Measurements from ENCODE around the gene BHLHE41.

The BHLHE41 gene

DNA sequence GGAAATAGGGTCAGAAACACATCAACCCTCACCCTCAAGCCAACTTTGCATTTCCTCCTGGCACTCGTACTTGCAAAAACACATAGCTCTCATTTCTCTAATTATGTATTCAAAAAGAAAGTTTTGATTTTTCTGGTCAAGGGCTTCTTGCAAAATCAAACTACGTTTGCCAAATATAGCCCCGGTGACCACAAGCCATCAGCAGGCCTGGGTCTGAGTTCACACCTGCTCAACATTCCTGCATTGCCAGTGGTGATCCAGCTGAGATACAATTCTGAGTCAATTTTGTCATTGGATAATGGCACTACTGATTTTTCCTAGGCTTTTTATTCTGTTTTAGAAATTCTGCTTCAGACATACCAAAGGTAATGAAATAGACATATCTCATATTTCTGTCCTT, 10.7 kb upstream of the BHLHE41 start:
- H3K27ac ChIP-seq = no peak overlapping the region
- no peak for DNase-seq (ENCODE audit: low read depth, low spot score)

- DNase-seq (ENCODE audit: low read depth, low spot score) = no peak
- no peak overlapping the region for H3K27ac ChIP-seq
Observed at GRCh38 chr12:26135010-26135420, 10.2 kb upstream of the BHLHE41 start.

DNA sequence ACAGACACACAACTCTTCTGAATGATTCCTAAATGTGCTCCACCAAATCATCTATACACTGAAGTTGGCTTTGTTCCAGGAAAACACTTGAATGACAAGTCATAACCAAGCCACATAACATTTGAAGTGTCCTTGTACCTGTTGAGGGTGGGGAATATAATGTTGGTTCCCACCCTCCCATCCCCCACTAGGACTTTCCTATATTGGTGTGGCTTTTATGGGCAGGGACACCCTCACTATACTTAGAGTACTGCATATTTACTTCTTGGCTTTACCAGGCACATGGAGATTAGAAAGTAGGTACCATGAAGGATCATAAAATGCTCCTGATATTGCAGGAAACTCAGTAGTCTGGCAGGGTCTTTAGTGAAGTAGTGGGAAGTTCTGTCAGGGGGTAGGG, 9.7 kb upstream of the BHLHE41 start:
- H3K27ac ChIP-seq = no peak overlapping the region
- no peak for DNase-seq (ENCODE audit: low read depth, low spot score)

GRCh38 chr12:26133521-26133920, 8.7 kb upstream of the BHLHE41 start:
- no peak for DNase-seq (ENCODE audit: low read depth, low spot score)
- no peak overlapping the region for H3K27ac ChIP-seq

DNA sequence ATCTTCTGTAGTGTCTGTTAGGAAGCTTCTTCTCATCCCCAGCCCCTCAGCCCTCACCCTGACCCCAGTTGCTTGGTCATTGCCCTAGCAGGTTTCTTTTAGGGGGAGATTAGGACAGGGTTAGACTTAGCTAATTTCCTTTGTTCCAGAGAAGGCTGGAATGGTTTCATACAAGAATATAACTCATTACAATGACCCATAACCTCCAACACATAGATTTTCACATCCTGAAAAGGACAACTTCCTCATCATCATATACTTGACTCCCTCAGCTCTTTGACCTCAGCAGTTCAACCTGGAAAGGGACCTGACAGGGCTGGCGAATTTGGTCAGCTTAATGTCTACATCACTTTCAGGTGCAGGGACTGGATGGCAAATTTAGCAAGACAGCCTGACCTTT, 8.0 kb upstream of the BHLHE41 start:
- no peak for DNase-seq (ENCODE audit: low read depth, low spot score)
- H3K27ac ChIP-seq = no peak overlapping the region

GRCh38 chr12:26131936-26132335, 7.1 kb upstream of the BHLHE41 start:
- no peak overlapping the region for H3K27ac ChIP-seq
- DNase-seq (ENCODE audit: low read depth, low spot score) = no peak

- H3K27ac ChIP-seq = no peak overlapping the region
- no peak for DNase-seq (ENCODE audit: low read depth, low spot score)
Observed at GRCh38 chr12:26130728-26131127, 5.9 kb upstream of the BHLHE41 start.

DNA sequence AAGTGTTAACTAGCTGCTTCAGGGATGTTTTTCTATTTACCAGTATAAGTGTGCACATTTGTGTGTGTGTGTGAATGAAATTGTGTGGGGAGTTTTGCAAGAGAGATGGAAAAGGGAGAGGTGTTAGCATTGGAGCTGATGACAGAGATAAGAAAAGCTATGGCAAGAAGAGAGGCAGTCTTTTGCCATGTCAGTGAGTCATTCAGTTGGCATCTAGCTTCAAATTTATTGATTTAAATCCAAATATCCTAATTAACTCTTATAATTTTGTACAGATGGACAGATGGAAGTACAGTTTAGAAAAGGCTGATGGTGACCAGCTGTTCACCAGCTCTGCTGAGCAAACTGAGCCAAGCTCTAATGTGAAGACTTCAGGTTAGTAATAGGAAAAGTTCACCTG, 3.3 kb upstream of the BHLHE41 start:
- DNase-seq (ENCODE audit: low read depth, low spot score) = no peak

DNA sequence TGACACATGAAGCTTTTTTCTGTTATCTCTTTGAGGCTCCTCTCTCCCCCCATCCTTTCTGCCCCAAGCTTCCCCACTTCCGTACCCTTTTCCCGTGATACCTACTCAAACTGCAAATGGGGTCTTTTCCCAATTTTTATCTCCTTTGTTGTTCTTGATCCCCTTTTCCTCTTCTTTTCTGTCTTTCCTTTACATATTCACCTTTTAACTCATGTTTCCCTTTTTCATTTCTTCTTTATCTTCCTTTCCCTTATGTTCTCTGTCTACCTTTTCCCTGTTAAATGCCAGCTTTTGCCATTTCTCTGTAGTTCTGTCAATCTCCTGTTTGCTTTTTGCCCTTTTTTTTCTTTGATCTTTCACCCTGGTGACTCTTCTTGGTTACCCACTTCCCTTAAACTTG, 2.6 kb upstream of the BHLHE41 start:
- DNase-seq (ENCODE audit: low read depth, low spot score) = no peak
- H3K27ac ChIP-seq = no peak overlapping the region

More for the DNA sequence above, 3.3 kb upstream of the BHLHE41 start:
- no peak overlapping the region for H3K27ac ChIP-seq

DNA sequence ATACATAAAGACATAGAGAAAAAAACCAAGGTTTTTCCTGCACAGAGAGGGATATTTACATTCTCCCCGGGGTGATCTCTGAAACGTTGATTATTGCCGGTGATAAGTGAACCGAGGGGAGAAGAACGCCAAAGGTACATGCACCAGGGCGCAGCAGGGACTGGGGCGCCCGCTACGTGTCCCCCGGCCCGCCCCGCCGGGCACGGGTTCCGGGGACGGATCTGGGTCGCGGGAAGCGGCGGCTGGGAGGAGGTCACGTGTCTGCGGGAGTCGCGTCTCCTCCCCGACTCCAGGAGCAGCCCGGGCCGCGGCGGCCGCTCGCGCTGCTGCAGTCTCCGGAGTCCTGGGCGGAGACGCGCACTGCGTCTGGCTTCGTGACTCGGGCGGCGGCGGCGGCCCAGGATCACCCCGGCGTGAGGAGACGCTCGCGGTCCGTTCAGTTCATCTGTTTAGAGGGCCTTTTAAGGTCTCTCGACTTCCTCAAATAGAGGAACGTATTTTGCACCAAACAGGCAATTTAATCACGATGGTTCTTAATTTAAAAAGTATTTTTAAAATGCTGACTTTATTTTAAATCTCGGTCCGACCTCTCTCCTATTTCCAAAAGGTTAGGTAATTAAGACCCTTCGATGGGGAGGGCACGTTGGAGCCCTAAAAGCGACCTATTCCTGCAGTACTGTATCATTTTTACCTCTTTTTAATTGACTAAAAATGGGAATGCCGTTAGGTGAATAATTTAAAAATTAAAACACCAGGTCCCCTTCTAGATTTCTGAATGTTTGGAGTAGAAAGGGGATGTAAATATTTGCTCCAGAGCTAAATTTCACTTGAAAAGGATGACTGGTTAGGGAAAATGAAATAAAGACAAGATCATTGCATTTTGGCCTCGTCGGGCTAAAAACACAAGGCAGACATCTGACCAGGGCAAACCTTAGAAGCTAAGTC, 1.8 kb upstream of the BHLHE41 start:
- DNase-seq (ENCODE audit: low read depth, low spot score) = no peak
- H3K27ac ChIP-seq = peak overlapping the region; percentile 70

DNA sequence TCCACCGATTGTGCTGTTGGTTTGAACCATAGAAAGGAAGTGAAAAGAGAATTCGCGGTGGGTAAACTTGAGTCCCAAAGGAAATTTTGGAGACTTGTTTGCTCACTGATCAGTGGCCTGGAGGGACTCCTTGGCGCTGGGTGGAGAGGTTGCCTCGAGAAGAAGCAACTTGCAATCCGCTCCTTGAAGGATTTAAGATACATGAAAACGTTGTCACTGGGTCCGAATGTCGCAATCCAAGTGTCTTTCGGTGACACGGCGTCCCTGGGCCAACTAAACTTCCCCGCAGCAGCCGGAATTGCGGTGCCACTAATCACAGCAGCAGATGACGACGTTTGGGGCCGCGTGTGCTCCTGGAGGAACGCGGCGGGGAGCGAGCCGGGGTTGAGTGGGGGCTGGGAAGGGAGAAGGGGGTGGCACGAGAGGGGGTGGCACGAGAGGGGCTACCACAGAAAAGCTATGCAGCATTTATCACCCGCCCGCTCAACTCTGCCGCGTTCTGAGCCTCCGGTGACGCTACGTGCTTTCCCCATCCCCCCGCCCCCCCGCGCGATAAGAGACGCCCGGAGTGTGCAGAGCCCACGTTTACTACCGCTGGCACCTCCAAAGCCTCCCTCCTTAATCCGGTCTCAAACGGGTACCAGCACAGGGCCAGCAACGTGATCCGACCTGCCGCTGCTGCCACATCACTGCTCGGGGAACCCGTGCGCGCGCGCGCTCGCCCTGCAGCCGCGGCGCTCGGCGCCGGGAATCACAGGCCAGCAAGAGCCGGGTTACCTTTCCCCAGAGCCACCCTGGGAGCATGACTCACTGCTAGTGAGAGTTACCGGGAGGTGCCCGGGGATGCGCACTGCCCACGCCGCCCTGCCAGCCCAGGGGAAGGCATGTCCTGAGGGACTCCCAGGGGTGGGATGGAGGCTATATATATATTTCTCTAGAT, 833 bp upstream of the BHLHE41 start:
- peak; percentile 78 for DNase-seq (ENCODE audit: low read depth, low spot score)
- peak overlapping the region; percentile 70 for H3K27ac ChIP-seq

DNA sequence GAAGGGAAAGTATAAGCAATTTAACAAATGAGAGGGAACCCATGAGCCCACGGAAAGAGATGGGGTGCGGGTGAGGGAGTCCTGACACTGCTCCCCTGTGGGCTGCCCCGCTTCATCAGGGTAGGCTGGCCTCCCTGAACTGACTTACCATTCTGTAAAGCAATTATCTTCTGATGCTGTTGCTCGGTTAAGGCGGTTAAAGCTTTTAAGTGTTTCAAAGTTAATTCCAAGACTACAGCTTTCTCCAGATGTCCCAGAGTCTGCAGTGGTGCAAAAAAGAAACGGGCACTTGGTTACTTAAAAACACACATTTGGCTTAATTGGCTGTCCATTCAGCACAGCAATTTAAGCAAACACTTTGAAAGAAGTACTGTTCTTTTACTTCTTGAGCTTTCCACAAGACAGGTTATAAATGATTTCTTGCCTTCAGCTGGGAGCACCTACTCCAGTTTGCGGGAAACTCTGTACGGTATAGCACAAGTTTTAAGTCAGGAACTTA, 1.3 kb downstream of the BHLHE41 start:
- DNase-seq (ENCODE audit: low read depth, low spot score) = no peak
- no peak overlapping the region for H3K27ac ChIP-seq

GRCh38 chr12:26122681-26123481, 2.0 kb downstream of the BHLHE41 start:
- peak overlapping the region; percentile 43 for H3K27ac ChIP-seq
- no peak for DNase-seq (ENCODE audit: low read depth, low spot score)

- DNase-seq (ENCODE audit: low read depth, low spot score) = no peak
- peak overlapping the region; percentile 43 for H3K27ac ChIP-seq
Observed at GRCh38 chr12:26122061-26122680, 2.7 kb downstream of the BHLHE41 start.

GRCh38 chr12:26121323-26122060, 3.3 kb downstream of the BHLHE41 start:
- DNase-seq (ENCODE audit: low read depth, low spot score) = no peak

DNA sequence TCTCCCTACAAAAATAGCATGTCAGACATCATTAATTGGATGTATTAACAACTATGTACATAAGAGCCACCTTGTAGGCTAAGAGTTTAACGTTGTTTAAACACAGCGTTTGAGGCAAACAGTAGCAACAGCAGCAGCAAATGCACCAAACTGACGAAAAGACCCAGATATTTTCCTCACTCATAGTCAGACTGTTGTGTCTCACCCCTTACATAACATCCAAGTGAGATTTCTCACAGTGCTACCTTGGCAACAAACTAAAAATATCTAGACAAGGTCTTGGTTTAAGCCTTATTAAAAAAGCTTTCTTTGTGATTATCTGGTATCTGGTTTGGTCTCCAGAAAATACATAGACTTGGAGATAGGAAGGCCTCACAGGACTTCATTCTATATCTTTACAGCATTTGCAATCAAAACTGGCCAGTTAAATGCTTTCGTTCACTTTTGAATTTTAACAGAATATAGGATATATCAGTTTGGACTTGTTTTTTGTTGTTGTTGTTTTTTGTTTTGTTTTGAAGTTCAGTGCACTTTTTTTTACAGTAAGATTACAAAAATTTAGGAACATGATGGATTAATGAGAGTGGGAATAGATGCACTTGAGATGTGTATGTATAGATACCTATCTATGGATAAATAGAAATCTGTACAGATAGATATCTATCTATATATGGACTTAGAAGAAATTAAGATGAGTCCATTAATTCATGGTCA, 4.1 kb downstream of the BHLHE41 start:
- no peak overlapping the region for H3K27ac ChIP-seq
- DNase-seq (ENCODE audit: low read depth, low spot score) = no peak

More at GRCh38 chr12:26121323-26122060, 3.3 kb downstream of the BHLHE41 start:
- H3K27ac ChIP-seq = no peak overlapping the region

- no peak for DNase-seq (ENCODE audit: low read depth, low spot score)
- no peak overlapping the region for H3K27ac ChIP-seq
Observed at GRCh38 chr12:26119391-26119989, 5.3 kb downstream of the BHLHE41 start.

GRCh38 chr12:26118308-26118707, 6.5 kb downstream of the BHLHE41 start:
- no peak overlapping the region for H3K27ac ChIP-seq
- DNase-seq (ENCODE audit: low read depth, low spot score) = no peak

All from epithelial cell of prostate (primary cell).